Fibroblast of lung (primary cell): Measurements from ENCODE around the gene ADCY4.

Experiments
- EZH2 ChIP-seq: IDR thresholded peaks from 2 replicates; pipeline ENCODE4 v1.5.1; 2012; ENCODE audit warnings: low read length, control low read depth, mild to moderate bottlenecking; ENCODE audit errors: missing control alignments
- TF ChIP-seq, protein P1 (sequence below), 2 donors: IDR thresholded peaks in 1 of 2; conservative IDR thresholded peaks in 1 of 2; 1 replicate in 1 of 2; 2 replicates in 1 of 2; pipeline ENCODE4 v1.5.1; 2011 to 2012; ENCODE audit warnings: low read length in 2 of 2, control low read depth in 1 of 2, inconsistent platforms in 1 of 2, low read depth in 1 of 2, mild to moderate bottlenecking in 1 of 2

GRCh38 chr14:24282736-24283135, 52.1 kb downstream of the ADCY4 start:
- TF ChIP-seq, protein P1, sequence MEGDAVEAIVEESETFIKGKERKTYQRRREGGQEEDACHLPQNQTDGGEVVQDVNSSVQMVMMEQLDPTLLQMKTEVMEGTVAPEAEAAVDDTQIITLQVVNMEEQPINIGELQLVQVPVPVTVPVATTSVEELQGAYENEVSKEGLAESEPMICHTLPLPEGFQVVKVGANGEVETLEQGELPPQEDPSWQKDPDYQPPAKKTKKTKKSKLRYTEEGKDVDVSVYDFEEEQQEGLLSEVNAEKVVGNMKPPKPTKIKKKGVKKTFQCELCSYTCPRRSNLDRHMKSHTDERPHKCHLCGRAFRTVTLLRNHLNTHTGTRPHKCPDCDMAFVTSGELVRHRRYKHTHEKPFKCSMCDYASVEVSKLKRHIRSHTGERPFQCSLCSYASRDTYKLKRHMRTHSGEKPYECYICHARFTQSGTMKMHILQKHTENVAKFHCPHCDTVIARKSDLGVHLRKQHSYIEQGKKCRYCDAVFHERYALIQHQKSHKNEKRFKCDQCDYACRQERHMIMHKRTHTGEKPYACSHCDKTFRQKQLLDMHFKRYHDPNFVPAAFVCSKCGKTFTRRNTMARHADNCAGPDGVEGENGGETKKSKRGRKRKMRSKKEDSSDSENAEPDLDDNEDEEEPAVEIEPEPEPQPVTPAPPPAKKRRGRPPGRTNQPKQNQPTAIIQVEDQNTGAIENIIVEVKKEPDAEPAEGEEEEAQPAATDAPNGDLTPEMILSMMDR (conservative IDR thresholded peaks at IDR 0.05 in 1 of 2, IDR thresholded peaks at IDR 0.05 in 1 of 2; ENCODE audit: low read depth in 1 of 2, low read length in 2 of 2), result no peak
- no peak for TF ChIP-seq EZH2
